ENCODE results near the gene EMILIN2.

DNA sequence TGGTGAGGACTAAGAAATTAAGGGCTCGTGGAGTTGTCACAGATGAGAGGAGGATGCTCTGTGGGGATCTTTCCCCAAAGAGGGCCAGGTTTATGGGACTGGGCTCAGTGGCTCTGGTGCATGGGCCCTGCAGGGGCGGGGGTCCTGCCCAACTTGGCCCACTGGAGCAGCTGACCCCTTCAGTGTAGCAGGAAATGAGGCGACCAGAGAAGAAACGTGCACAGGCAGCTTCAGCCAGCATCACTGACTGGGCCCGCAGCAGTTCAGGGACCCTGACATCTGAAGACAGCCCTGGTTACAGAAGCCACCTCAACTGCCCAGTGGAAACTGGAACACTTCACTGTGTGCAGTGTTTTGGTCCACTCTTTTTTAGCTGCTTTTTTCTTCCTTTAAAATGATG lies 72.8 kb downstream of the EMILIN2 start:
- TF ChIP-seq, protein P1, sequence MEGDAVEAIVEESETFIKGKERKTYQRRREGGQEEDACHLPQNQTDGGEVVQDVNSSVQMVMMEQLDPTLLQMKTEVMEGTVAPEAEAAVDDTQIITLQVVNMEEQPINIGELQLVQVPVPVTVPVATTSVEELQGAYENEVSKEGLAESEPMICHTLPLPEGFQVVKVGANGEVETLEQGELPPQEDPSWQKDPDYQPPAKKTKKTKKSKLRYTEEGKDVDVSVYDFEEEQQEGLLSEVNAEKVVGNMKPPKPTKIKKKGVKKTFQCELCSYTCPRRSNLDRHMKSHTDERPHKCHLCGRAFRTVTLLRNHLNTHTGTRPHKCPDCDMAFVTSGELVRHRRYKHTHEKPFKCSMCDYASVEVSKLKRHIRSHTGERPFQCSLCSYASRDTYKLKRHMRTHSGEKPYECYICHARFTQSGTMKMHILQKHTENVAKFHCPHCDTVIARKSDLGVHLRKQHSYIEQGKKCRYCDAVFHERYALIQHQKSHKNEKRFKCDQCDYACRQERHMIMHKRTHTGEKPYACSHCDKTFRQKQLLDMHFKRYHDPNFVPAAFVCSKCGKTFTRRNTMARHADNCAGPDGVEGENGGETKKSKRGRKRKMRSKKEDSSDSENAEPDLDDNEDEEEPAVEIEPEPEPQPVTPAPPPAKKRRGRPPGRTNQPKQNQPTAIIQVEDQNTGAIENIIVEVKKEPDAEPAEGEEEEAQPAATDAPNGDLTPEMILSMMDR (IDR thresholded peaks at IDR 0.05), result no peak
- no peak for TF ChIP-seq POLR2A (IDR thresholded peaks at IDR 0.05)

Data from thyroid gland (tissue), 4 donors.